ENCODE measurements around the gene SPG21.

SPG21 gene

GRCh38 chr15:64938192-64938591 lies 51.5 kb downstream of the SPG21 start:
- no peak for DNase-seq (ENCODE audit: low read depth in 2 of 2)

GRCh38 chr15:64934023-64934422 lies 55.7 kb downstream of the SPG21 start:
- no peak for DNase-seq (ENCODE audit: low read depth in 2 of 2)

- DNase-seq (ENCODE audit: low read depth in 2 of 2) = no peak
Measured at GRCh38 chr15:64931381-64931780, 58.3 kb downstream of the SPG21 start.

- no peak for DNase-seq (ENCODE audit: low read depth in 2 of 2)
Measured at GRCh38 chr15:64930778-64931371, 58.8 kb downstream of the SPG21 start.

DNA sequence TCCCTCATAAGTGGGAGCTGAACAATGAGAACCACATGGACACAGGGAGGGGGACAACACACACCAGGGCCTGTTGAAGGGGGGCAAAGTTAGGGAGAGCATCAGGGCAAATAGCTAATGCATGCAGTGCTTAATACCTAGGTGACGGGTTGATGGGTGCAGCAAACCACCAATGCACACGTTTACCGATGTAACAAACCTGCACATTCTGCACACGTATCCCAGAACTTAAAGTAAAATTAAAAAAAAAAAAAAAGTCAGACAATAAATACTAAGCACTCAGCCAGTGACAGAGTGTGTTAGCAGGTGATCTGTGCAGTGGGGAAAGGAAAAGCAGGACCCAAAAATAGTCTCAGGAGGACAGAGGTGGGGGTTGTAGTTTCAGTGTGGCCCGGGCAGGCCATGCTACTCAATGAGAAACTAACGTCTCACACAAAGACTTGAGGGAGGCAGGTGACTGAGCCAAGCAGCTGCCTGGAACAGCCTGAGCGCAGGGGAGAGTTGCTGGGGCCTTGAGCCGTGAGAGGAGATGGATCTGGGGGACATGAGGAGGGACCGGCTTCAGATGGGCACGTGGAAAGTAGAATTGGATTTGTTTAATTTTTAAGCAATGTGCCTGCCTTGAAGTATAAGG lies 59.6 kb downstream of the SPG21 start:
- no peak for DNase-seq (ENCODE audit: low read depth in 2 of 2)

DNA sequence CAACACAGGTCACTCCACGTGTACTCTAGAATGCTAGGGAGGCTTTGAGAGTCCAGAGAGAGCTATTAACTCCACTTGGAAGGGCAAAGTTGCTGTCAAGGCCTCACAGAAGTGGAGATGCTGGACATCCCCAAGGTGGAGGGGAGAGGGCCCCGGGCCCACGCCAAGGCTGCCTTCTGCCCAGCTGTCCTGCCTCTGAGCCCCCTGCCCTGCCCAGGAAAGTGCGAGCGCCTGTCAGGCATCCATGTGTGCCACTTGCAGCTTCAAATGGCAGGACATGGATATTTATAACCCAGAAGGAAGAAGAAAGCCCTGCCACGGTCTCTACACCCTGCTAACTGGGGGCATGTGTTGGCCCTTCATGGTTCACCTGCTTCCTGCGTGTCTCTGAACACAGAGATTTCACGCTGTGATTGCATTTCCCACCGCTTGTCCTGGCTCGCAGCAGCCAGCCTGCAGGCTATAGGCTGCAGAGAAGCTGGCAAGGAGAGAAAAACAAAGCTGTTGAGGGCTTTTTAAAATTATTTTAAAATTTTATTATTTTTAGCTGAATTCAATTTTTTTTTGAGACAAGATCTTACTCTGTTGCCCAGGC lies 61.0 kb downstream of the SPG21 start:
- no peak for DNase-seq (ENCODE audit: low read depth in 2 of 2)

- no peak for DNase-seq (ENCODE audit: low read depth in 2 of 2)
Measured at GRCh38 chr15:64926661-64927060, 63.1 kb downstream of the SPG21 start.

GRCh38 chr15:64925335-64926330 lies 64.1 kb downstream of the SPG21 start:
- DNase-seq (ENCODE audit: low read depth in 2 of 2) = no peak

DNA sequence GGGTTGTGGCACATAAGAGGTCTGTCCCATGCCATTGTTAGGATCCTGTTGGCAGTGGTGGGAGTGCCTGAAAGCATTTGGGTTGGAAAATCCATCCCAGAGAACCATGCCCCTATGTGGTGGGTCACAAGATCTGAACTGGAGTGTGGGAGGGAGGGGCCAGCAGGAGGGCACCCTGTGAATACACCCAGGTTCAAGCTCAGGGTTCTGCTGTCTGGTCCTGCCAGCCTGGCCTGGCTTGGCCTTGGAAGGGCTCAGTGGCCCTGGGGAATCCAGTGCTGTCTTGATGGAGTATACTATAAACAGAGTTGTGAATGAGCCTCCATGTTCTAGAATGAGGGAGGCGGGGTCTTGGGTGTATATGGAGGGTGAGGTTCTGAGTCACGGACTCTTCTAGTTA lies 66.2 kb downstream of the SPG21 start:
- DNase-seq (ENCODE audit: low read depth in 2 of 2) = no peak

DNA sequence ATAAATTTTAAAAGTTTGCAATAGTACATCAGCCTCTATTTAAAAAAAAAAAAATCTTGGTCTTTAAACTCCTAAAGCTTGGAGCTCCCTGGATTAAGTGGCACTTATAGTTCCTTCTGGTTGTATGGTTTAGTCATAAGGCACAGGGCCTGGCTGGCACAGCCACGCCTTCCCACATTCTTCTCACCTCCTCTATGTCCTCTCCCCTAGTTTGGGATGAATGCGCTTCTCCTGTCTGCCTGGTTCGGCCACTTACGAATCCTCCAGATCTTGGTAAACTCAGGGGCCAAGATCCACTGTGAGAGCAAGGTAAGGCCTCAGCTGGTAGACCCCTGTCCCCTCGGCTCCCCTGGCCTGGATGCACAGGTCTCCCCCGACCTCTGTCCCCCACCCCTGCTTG lies 68.0 kb downstream of the SPG21 start:
- no peak for DNase-seq (ENCODE audit: low read depth in 2 of 2)

DNA sequence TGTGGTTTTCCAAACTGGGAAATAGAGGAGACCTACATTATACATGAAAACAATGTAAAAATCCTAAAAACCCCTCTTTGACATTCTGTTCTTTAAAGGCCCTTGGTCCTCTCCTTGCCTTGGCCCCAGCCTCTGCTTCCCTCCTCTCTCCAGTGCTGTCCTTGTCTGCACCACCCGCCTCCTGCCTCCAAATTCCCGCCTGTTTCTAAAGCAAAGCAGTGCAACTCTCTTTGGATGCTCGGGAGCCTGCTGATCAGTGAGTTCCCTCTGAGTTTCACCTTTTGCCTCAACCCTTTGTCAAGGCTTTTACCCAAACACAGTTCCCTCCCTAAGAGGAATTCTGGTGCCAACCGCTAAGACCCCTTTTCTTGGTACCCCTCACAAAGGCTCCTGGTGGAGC lies 70.0 kb downstream of the SPG21 start:
- no peak for DNase-seq (ENCODE audit: low read depth in 2 of 2)

GRCh38 chr15:64917211-64917610 lies 72.5 kb downstream of the SPG21 start:
- DNase-seq (ENCODE audit: low read depth in 2 of 2) = no peak

DNA sequence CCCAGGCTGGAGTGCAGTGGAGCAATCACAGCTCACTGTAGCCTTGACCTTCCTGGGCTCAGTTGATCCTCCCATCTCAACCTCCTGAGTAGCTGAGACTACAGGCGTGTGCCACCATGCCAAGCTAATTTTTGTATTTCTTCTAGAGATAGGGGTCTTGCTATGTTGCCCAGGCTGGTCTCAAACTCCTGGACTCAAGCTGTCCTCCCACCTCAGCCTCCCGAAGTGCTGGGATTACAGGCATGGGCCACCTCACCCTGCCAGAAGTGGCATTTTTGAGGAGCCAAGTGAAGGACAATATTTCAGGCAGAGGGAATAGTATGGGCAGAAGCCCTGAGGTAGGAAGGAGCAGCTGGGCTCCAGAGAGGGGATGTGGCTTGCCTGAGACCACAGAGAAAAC lies 73.3 kb downstream of the SPG21 start:
- DNase-seq (ENCODE audit: low read depth in 2 of 2) = no peak

GRCh38 chr15:64915518-64916227 lies 74.0 kb downstream of the SPG21 start:
- no peak for DNase-seq (ENCODE audit: low read depth in 2 of 2)

Measured in stimulated activated CD8-positive, alpha-beta memory T cell treated with anti-CD3 and anti-CD28 coated beads, Interleukin-7, amount 100 ng/mL, for 1 hour (primary cell).